Activated T-cell treated with anti-CD3 and anti-CD28 coated beads for 1 hour (primary cell): ENCODE data around the gene TSPAN10.

ENCODE experiments used
- DNase-seq: peaks from one replicate; pipeline ENCODE4 v3.0.0-alpha.2; 2020; ENCODE audit warnings: low read depth

TSPAN10 gene

GRCh38 chr17:81635431-81635830 lies 1.6 kb upstream of the TSPAN10 start:
- DNase-seq, result no peak

DNA sequence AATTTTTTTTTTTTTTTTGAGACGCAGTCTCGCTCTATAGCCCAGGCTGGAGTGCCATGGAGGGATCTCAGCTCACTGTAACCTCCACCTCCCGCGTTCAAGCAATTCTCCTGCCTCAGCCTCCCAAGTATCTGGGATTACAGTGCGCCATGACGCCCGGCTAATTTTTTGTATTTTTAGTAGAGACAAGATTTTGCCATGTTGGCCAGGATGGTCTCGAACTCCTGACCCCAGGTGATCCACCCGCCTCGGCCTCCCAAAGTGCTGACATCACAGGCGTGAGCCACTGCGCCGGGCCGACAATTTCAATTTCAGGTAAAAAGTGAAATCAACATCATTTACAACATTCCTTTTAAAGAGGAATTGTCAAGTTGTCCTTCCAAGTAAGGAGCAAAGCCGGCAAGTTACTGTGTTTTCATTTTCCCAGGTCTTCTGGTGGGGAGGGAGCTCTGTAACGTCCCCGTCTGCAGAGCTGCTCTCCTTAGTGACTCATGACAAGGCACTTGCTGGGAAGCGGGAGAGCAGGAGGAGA lies 957 bp upstream of the TSPAN10 start:
- no peak for DNase-seq

DNA sequence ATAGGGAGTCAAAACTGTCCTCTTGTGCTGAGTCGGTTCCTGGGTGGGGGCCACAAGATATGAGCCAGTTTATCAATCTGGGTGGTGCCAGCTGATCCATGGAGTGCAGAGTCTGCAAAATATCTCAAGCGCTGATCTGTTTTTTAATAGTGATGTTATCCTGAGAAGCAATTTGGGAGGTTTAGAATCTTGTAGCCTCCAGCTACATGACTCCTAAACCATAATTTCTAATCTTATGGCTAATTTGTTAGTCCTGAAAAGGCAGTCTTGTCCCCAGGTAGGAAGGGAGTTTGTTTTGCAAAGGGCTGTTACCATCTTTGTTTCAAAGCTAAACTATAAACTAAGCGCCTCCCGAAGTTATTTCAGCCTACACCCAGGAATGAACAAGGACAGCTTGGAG lies 1.7 kb downstream of the TSPAN10 start:
- no peak for DNase-seq

DNA sequence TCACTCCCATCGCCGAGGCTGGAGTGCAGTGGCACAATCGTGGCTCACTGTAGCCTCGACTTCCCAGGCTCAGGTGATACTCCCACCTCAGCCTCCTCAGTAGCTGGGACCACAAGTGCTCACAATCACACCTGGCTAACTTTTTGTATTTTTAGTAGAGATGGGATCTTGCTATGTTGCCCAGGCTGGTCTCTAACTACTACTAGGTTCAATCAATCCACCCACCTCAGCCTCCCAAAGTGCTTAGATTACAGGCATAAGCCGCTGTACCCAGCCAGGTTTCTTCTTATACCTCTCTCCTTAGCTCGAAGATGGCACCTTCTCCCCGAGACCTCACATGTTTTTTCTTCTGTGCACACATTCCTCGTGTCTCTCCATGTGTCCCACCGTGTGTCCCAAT lies 3.0 kb downstream of the TSPAN10 start:
- no peak for DNase-seq

- DNase-seq, result no peak
Measured at GRCh38 chr17:81641825-81642489, 5.0 kb downstream of the TSPAN10 start.

DNA sequence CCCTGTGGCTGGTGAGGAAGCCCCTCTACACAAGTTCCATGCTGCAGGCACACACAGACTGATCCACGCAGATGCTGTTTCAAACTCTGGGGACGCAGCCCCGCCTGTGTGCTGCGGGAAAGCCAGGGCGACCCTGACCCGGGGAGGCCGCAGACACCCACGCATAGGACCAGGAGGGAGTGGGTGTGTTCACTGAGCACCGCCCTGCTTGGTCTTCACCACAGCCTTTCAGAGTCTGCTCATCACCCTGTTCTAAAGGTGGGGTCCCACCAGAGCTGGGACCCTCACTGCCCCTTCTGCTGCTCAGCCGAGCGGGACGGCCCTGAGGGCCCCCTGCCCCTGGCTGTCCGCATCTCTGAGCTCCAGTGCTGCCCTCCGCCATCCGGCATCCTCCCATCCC lies 7.5 kb downstream of the TSPAN10 start:
- no peak for DNase-seq

GRCh38 chr17:81644976-81645952 lies 8.3 kb downstream of the TSPAN10 start:
- DNase-seq, result no peak

GRCh38 chr17:81646869-81647600 lies 10.0 kb downstream of the TSPAN10 start:
- DNase-seq, result no peak

- DNase-seq, result no peak
Measured at GRCh38 chr17:81647640-81648012, 10.6 kb downstream of the TSPAN10 start.

DNA sequence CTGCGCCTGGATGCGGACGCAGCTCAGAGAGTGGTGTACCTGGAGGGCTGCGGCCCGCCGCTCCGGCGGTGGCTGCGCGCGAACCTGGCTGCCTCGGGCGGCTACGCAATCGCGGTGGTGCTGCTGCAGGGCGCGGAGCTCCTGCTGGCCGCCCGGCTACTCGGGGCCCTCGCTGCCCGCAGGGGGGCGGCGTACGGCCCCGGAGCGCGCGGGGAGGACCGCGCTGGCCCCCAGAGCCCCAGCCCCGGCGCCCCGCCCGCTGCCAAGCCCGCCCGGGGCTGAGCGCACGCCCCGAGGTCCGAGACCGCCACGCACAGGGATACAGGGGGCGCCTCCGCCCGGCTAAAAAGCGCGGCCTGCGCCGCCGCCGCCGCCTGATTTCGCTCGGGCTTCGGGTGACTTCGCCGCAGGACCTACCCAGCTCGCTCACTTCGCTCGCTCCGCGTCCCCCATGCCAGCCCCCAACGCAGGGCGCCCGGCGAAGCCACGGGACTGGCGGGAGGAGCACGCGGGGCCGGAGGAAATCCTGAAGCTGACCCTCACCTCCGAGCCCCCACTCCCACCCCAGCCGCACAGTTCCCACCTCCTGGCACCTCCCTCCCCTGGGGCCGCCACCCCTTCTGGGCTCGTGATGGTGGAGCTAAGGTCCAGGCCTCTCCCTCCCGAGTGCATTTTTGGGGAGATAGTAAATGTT lies 11.2 kb downstream of the TSPAN10 start:
- no peak for DNase-seq

- no peak for DNase-seq
Measured at GRCh38 chr17:81648707-81649085, 11.7 kb downstream of the TSPAN10 start.

DNA sequence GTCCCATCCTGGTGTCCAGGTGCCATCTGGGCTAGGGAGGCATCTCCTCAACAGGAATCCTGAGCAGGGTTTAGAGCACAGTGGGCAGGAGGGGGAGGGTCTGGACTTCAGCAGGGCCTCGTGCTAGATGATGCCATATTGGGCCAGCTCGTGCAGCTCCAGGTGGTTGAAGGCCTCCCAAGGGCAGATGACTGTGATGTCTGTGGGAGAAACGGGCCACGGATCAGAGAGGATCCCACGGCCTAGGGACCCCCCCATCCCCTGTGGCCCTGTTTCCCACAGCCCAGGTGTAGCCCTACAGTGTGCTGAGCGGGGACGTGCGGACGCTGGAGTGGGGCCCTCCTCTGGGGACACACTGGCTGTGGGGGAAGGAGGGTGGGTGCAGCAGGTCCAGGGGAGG lies 14.0 kb downstream of the TSPAN10 start:
- no peak for DNase-seq

GRCh38 chr17:81651692-81652091 lies 14.7 kb downstream of the TSPAN10 start:
- DNase-seq, result no peak

- DNase-seq, result no peak
Measured at GRCh38 chr17:81652906-81653771, 16.1 kb downstream of the TSPAN10 start.

DNA sequence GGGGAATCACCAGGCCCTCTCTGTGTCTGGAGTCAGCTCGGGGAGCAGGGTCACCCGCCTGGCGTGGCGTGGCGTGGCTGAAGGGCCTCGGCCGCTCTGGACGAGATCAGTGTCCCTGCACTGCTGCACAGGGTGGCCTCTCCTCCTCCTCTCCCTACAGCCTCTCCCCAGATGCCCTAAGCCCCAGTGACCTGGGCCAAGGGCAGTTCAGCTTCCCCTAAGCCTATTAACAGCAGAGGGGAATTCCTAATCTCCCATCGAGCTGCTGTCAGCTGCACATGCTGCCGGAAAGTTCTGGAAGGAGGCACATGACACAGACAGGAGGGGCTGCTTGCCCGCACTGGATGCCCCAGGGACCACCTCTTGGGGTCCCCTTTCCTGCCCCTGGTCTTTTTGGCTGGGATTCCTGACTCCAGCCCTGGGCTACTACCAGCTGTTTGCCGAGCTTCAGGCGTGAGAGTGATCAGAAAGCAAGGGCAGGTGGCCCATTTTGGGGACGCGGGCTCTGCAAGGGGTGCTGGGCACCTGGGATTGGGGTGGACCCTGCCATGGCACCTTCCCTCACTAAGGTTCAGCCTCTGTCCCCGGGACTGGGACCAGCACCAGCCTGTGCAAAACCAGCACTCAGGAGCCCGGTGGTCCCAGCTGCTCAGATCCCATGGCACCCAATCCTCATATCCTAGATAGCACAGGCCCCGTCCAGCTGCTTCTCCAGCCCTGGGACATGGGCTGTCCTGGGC lies 18.6 kb downstream of the TSPAN10 start:
- DNase-seq, result no peak

GRCh38 chr17:81656118-81656743 lies 19.2 kb downstream of the TSPAN10 start, which contains the start of gene PDE6G:
TSS of gene PDE6G (minus strand) at chr17:81656542. CDS start at chr17:81653305, 3,237 bp downstream.
- DNase-seq, result no peak

DNA sequence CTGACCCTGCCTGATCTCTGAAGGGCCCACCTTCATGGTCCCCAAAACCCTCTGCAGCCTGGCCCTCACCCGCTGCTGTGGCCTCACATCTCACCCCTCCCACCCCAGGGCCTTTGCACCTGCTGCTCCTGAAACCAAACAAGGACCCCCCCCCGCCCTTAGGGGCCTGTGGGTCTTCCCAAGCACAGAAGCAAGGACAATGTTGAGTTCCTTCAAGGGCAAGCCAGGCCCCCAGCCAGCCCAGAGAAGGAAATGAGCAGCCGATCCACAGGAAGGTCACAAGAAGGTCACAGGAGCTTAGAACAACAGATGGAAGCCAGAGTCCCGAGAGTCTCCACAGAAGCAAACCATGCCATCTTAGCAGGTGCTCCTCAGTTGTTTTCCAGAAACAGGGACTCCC lies 19.8 kb downstream of the TSPAN10 start:
- DNase-seq, result no peak

GRCh38 chr17:81659038-81659437 lies 22.0 kb downstream of the TSPAN10 start:
- DNase-seq, result no peak

GRCh38 chr17:81660441-81660840 lies 23.4 kb downstream of the TSPAN10 start:
- no peak for DNase-seq

DNA sequence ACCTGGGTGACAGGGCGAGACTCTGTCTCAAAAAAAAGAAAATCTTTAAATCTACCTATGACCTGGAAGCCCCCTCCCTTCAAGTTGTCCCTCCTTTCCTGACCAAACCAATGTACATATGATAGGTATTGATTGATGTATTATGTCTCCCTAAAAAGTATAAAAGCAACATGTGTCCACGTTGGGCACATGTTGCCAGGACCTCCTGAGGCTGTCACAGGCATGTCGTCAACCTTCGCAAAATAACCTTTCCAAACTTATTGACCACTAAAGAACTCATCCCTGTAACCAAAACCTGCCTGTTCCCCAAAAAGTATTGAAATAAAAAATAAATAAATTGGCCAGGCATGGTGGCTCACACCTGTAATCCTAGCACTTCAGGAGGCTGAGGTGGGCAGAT lies 25.0 kb downstream of the TSPAN10 start:
- no peak for DNase-seq
